ENCODE measurements around the gene SHBG. TPM values are rescaled to one million over a fixed set of nuclear protein-coding genes. Genes with fewer than 3 reads are reported as not detected.

The SHBG gene
- total and polyA plus RNA-seq, 10 of the 15 experiments (the other 5 are each of a cell fraction or from before 2014, with no cell fraction given), result not detected

- in situ Hi-C loops (cut with MboI) (no loop called here), intact Hi-C loops (cut with micrococcal nuclease; ENCODE audit: unreplicated experiment) (loop anchor here (5.0 kb wide), 1 partner anchor 76 kb away; the partner anchor contains the start of genes TP53 and WRAP53)
- no peaks in the 10 kb centered on the region for H3K27me3 ChIP-seq (replicated peaks in 1 of 2; ENCODE audit: control insufficient read depth in 2 of 2, insufficient read depth in 2 of 2, low read length in 1 of 2)
- FAIRE-seq (no peak), DNase-seq (ENCODE audit: low read depth, low spot score) (no peak), ATAC-seq (no peak)
- no peaks in the 10 kb centered on the region for H3K9me3 ChIP-seq (replicated peaks; ENCODE audit: control insufficient read depth, insufficient read depth, low read length)
- SMC1A ChIA-PET (ENCODE audit: uncharacterized antibody, unreplicated experiment), result interaction anchor here (0.6 to 2.9 kb wide), 3 partner anchors 16 to 35 kb away, joined by 3 to 12 read pairs (median 7); partner anchors contain the start of genes MPDU1 and SAT2
- H3K27ac ChIP-seq (ENCODE audit: control insufficient read depth, insufficient read depth), result no peak overlapping the region
- H3K4me1 ChIP-seq (ENCODE audit: control insufficient read depth, insufficient read depth, low read length), result peaks cover 4% of the 10 kb centered on the region; the same call in 1 of the 2 replicates
- CTCF ChIA-PET, result interaction anchor here (0.6 to 3.6 kb wide), 10 partner anchors 21 to 685 kb away, joined by 3 to 18 read pairs (median 4); partner anchors contain the start of genes MPDU1, TP53 and WRAP53
- POLR2A ChIA-PET, result interaction anchor here (0.8 to 2.6 kb wide), 7 partner anchors 16 to 74 kb away, joined by 3 to 8 read pairs (median 4); partner anchors contain the start of genes ATP1B2 and SAT2
- BruUV-seq (replicated peaks), result no TSS peak
- no peak overlapping the region for H3K9ac ChIP-seq (ENCODE audit: control insufficient read depth, insufficient read depth, low read length)
- peaks cover 31% of the 10 kb centered on the region for H3K79me2 ChIP-seq (ENCODE audit: control insufficient read depth, insufficient read depth, low read length)
- H3K36me3 ChIP-seq (ENCODE audit: control insufficient read depth in 2 of 2, insufficient read depth in 2 of 2, low read length in 1 of 2), result peaks cover 0 to 4% of the 10 kb centered on the region in 2 experiments; a peak in 1 of 4 replicates
- no peaks in the 10 kb centered on the region; the same call in 1 of the 2 replicates for H4K20me1 ChIP-seq (ENCODE audit: control insufficient read depth, insufficient read depth)
- 46% methylated on average over 3 of the region's 3 CpGs for WGBS (ENCODE audit: insufficient coverage, insufficient replicate concordance, low lambda C conversion rate, missing lambda C conversion rate)
- peak overlapping the region; percentile 40 for H3K4me2 ChIP-seq (ENCODE audit: control insufficient read depth, insufficient read depth)
- RAD21 ChIA-PET (ENCODE audit: unreplicated experiment), result interaction anchor here (0.8 kb wide), 1 partner anchor 77 kb away, joined by 3 read pairs; the partner anchor contains the start of gene WRAP53
- H2AFZ ChIP-seq (ENCODE audit: control insufficient read depth, low read depth, low read length), result no peak overlapping the region
- H3K4me3 ChIP-seq, result peak overlapping the region; percentile 40
- TF ChIP-seq CBX5 (IDR thresholded peaks at IDR 0.05; ENCODE audit: low read depth) (no peak), PAX5 (IDR thresholded peaks at IDR 0.05; ENCODE audit: borderline replicate concordance, low read depth, low read length) (no peak), RUNX3 (IDR thresholded peaks at IDR 0.05; ENCODE audit: low read length) (no peak), BCL11A (IDR thresholded peaks at IDR 0.05; ENCODE audit: low read depth, low read length) (no peak), POLR2AphosphoS2 (IDR thresholded peaks at IDR 0.05; ENCODE audit: low read depth, low read length) (no peak), NBN (IDR thresholded peaks at IDR 0.05) (no peak), POLR2AphosphoS5 (IDR thresholded peaks at IDR 0.05; ENCODE audit: low read length) (no peak), DPF2 (IDR thresholded peaks at IDR 0.05) (no peak), EP300 (IDR thresholded peaks at IDR 0.05; ENCODE audit: borderline replicate concordance in 1 of 2, control insufficient read depth in 1 of 2, low read depth in 2 of 2, low read length in 2 of 2) (no peak), TARDBP (IDR thresholded peaks at IDR 0.05; ENCODE audit: borderline replicate concordance) (no peak)
- TF ChIP-seq, protein P1, sequence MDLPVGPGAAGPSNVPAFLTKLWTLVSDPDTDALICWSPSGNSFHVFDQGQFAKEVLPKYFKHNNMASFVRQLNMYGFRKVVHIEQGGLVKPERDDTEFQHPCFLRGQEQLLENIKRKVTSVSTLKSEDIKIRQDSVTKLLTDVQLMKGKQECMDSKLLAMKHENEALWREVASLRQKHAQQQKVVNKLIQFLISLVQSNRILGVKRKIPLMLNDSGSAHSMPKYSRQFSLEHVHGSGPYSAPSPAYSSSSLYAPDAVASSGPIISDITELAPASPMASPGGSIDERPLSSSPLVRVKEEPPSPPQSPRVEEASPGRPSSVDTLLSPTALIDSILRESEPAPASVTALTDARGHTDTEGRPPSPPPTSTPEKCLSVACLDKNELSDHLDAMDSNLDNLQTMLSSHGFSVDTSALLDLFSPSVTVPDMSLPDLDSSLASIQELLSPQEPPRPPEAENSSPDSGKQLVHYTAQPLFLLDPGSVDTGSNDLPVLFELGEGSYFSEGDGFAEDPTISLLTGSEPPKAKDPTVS (IDR thresholded peaks at IDR 0.05; ENCODE audit: low read depth, low read length), result no peak
- TF ChIP-seq, protein P2, sequence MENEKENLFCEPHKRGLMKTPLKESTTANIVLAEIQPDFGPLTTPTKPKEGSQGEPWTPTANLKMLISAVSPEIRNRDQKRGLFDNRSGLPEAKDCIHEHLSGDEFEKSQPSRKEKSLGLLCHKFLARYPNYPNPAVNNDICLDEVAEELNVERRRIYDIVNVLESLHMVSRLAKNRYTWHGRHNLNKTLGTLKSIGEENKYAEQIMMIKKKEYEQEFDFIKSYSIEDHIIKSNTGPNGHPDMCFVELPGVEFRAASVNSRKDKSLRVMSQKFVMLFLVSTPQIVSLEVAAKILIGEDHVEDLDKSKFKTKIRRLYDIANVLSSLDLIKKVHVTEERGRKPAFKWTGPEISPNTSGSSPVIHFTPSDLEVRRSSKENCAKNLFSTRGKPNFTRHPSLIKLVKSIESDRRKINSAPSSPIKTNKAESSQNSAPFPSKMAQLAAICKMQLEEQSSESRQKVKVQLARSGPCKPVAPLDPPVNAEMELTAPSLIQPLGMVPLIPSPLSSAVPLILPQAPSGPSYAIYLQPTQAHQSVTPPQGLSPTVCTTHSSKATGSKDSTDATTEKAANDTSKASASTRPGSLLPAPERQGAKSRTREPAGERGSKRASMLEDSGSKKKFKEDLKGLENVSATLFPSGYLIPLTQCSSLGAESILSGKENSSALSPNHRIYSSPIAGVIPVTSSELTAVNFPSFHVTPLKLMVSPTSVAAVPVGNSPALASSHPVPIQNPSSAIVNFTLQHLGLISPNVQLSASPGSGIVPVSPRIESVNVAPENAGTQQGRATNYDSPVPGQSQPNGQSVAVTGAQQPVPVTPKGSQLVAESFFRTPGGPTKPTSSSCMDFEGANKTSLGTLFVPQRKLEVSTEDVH (IDR thresholded peaks at IDR 0.05; ENCODE audit: low read depth, partially characterized antibody), result no peak
- TF ChIP-seq, protein P3, sequence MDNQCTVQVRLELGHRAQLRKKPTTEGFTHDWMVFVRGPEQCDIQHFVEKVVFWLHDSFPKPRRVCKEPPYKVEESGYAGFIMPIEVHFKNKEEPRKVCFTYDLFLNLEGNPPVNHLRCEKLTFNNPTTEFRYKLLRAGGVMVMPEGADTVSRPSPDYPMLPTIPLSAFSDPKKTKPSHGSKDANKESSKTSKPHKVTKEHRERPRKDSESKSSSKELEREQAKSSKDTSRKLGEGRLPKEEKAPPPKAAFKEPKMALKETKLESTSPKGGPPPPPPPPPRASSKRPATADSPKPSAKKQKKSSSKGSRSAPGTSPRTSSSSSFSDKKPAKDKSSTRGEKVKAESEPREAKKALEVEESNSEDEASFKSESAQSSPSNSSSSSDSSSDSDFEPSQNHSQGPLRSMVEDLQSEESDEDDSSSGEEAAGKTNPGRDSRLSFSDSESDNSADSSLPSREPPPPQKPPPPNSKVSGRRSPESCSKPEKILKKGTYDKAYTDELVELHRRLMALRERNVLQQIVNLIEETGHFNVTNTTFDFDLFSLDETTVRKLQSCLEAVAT (IDR thresholded peaks at IDR 0.05), result no peak
- TF ChIP-seq, protein P4, sequence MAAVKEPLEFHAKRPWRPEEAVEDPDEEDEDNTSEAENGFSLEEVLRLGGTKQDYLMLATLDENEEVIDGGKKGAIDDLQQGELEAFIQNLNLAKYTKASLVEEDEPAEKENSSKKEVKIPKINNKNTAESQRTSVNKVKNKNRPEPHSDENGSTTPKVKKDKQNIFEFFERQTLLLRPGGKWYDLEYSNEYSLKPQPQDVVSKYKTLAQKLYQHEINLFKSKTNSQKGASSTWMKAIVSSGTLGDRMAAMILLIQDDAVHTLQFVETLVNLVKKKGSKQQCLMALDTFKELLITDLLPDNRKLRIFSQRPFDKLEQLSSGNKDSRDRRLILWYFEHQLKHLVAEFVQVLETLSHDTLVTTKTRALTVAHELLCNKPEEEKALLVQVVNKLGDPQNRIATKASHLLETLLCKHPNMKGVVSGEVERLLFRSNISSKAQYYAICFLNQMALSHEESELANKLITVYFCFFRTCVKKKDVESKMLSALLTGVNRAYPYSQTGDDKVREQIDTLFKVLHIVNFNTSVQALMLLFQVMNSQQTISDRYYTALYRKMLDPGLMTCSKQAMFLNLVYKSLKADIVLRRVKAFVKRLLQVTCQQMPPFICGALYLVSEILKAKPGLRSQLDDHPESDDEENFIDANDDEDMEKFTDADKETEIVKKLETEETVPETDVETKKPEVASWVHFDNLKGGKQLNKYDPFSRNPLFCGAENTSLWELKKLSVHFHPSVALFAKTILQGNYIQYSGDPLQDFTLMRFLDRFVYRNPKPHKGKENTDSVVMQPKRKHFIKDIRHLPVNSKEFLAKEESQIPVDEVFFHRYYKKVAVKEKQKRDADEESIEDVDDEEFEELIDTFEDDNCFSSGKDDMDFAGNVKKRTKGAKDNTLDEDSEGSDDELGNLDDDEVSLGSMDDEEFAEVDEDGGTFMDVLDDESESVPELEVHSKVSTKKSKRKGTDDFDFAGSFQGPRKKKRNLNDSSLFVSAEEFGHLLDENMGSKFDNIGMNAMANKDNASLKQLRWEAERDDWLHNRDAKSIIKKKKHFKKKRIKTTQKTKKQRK (IDR thresholded peaks at IDR 0.05; ENCODE audit: low read depth, low read length), result no peak
Observed at GRCh38 chr17:7611635-7612293, 18.2 kb upstream of the SHBG start.
